DOHH2 (cell line): ENCODE measurements around the gene ZNF639.
"Not testable (repeated sequence)": the region's sequence is repeated elsewhere in the genome, so short reads cannot be mapped to it uniquely, and the experiment has no call there.

Source experiments
- H3F3A ChIP-seq: fragments of 200-600 bp; sonication (generic), shearing (Covaris generic); 2 replicates; pipeline ENCODE4 v1.6.0; 2016; ENCODE audit warnings: antibody characterized with exemption, mild to moderate bottlenecking; ENCODE audit not compliant: control insufficient read depth, insufficient read depth
- H3K27ac ChIP-seq: fragments of 200-600 bp; sonication (generic); 2 replicates; pipeline ENCODE4 v1.5.1; 2014; ENCODE audit warnings: low read depth, mild to moderate bottlenecking, low read length, moderate library complexity
- H3K27me3 ChIP-seq: fragments of 200-600 bp; sonication (generic); 2 replicates; pipeline ENCODE4 v1.6.1; 2014; ENCODE audit warnings: mild to moderate bottlenecking, low read length, mixed read lengths; ENCODE audit not compliant: control insufficient read depth
- H3K36me3 ChIP-seq: fragments of 200-600 bp; sonication (generic); 2 replicates; pipeline ENCODE4 v1.6.1; 2014; ENCODE audit warnings: mild to moderate bottlenecking, low read length, moderate library complexity, mixed read lengths; ENCODE audit not compliant: control insufficient read depth
- H3K4me1 ChIP-seq: fragments of 200-600 bp; sonication (generic); 2 replicates; pipeline ENCODE4 v1.6.1; 2014; ENCODE audit warnings: mild to moderate bottlenecking, low read length, mixed read lengths; ENCODE audit not compliant: control insufficient read depth
- H3K4me2 ChIP-seq: fragments of 200-600 bp; sonication (generic); 2 replicates; pipeline ENCODE4 v1.6.0; 2014; ENCODE audit warnings: mild to moderate bottlenecking, low read length, moderate library complexity
- H3K4me3 ChIP-seq: fragments of 200-600 bp; sonication (generic); 2 replicates; pipeline ENCODE4 v1.5.1; 2014; ENCODE audit warnings: mild to moderate bottlenecking, low read length, mixed read lengths
- H3K79me2 ChIP-seq: fragments of 200-600 bp; sonication (generic); 2 replicates; pipeline ENCODE4 v1.6.1; 2014; ENCODE audit warnings: mild to moderate bottlenecking, low read length, mixed read lengths; ENCODE audit not compliant: control insufficient read depth
- H3K9me2 ChIP-seq: fragments of 200-600 bp; sonication (generic); replicated peaks from 2 replicates; pipeline ENCODE4 v1.6.1; 2014; ENCODE audit warnings: mild to moderate bottlenecking, low read length, mixed read lengths; ENCODE audit not compliant: control insufficient read depth
- H3K9me3 ChIP-seq: fragments of 200-600 bp; sonication (generic); 2 replicates; pipeline ENCODE4 v1.6.1; 2014; ENCODE audit warnings: antibody characterized with exemption, low read length, mixed read lengths; ENCODE audit not compliant: control insufficient read depth, insufficient read depth
- H4K20me1 ChIP-seq: fragments of 200-600 bp; sonication (generic); 2 replicates; pipeline ENCODE4 v1.6.0; 2014; ENCODE audit warnings: low read depth, mild to moderate bottlenecking, antibody characterized with exemption, low read length, moderate library complexity; ENCODE audit not compliant: control insufficient read depth, insufficient read depth
- EZH2phosphoT487 ChIP-seq: fragments of 200-600 bp; sonication (generic); IDR thresholded peaks from 2 replicates; pipeline ENCODE4 v1.6.1; 2017; ENCODE audit warnings: borderline replicate concordance, mild to moderate bottlenecking, antibody characterized with exemption, low read length, moderate library complexity, mixed read lengths
- TF ChIP-seq, protein P1 (sequence below): fragments of 200-600 bp; sonication (generic); IDR thresholded peaks from one replicate; pipeline ENCODE4 v1.5.1; 2014; ENCODE audit warnings: antibody characterized with exemption, mild to moderate bottlenecking, low read depth, low read length; ENCODE audit not compliant: poor library complexity, severe bottlenecking

The ZNF639 gene

DNA sequence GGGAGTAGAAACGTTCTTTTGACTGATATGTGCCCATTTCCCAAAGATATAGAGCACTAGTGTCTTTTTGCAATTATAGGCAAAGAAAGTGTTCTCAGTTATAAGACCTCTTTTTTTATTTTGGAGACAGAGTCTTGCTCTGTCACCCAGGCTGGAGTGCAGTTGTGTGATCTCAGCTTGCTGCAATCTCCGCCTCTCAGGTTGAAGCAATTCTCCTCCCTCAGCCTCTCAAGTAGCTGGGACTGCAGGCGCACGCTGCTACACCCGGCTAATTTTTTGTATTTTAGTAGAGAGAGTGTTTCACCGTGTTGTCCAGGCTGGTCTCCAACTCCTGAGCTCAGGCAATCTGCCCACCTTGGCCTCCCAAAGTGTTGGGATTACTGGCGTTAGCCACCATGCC lies 20.7 kb upstream of the ZNF639 start:
- no peak overlapping the region for H3K4me2 ChIP-seq
- no peaks in the 10 kb centered on the region for H3K36me3 ChIP-seq

DNA sequence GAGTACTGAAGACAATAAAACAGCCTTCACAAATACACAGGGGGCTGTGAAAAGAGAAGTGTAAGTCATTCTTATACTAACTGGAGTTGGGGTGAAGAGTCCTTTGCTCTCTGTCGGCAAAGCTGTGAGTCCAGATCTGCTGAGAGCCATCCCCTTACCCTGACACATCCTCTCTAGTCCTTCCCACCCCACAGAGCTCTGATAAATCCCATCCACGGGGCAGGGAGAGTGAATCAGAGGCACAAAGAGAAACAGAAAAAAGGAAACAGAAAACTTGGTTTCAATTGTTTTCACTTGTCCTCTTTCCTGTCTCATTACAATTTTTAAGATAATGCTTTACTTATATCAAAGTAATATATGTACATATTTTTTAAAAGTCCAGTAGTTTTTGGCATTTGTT lies 18.2 kb upstream of the ZNF639 start:
- no peaks in the 10 kb centered on the region for H4K20me1 ChIP-seq
- no peaks in the 10 kb centered on the region for H3K9me3 ChIP-seq
- H3K4me2 ChIP-seq: no peak overlapping the region
- no peak overlapping the region for H3K27ac ChIP-seq
- H3K79me2 ChIP-seq: no peaks in the 10 kb centered on the region
- no peaks in the 10 kb centered on the region for H3K9me2 ChIP-seq
- H3K36me3 ChIP-seq: no peaks in the 10 kb centered on the region
- no peak overlapping the region for H3K4me3 ChIP-seq
- TF ChIP-seq, protein P1, sequence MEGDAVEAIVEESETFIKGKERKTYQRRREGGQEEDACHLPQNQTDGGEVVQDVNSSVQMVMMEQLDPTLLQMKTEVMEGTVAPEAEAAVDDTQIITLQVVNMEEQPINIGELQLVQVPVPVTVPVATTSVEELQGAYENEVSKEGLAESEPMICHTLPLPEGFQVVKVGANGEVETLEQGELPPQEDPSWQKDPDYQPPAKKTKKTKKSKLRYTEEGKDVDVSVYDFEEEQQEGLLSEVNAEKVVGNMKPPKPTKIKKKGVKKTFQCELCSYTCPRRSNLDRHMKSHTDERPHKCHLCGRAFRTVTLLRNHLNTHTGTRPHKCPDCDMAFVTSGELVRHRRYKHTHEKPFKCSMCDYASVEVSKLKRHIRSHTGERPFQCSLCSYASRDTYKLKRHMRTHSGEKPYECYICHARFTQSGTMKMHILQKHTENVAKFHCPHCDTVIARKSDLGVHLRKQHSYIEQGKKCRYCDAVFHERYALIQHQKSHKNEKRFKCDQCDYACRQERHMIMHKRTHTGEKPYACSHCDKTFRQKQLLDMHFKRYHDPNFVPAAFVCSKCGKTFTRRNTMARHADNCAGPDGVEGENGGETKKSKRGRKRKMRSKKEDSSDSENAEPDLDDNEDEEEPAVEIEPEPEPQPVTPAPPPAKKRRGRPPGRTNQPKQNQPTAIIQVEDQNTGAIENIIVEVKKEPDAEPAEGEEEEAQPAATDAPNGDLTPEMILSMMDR: no peak
- TF ChIP-seq EZH2phosphoT487: no peak
- H3K4me1 ChIP-seq: peaks cover 9% of the 10 kb centered on the region
- H3F3A ChIP-seq: no peaks in the 10 kb centered on the region
- H3K27me3 ChIP-seq: no peaks in the 10 kb centered on the region

More for the DNA sequence above, 20.7 kb upstream of the ZNF639 start:
- H3K4me1 ChIP-seq: no peaks in the 10 kb centered on the region
- no peak overlapping the region for H3K27ac ChIP-seq
- no peak for TF ChIP-seq EZH2phosphoT487
- TF ChIP-seq, protein P1: no peak
- no peaks in the 10 kb centered on the region for H3K79me2 ChIP-seq
- H4K20me1 ChIP-seq: no peaks in the 10 kb centered on the region
- H3K4me3 ChIP-seq: no peak overlapping the region
- H3K9me3 ChIP-seq: no peaks in the 10 kb centered on the region
- H3K9me2 ChIP-seq: no peaks in the 10 kb centered on the region
- no peaks in the 10 kb centered on the region for H3K27me3 ChIP-seq
- H3F3A ChIP-seq: no peaks in the 10 kb centered on the region

DNA sequence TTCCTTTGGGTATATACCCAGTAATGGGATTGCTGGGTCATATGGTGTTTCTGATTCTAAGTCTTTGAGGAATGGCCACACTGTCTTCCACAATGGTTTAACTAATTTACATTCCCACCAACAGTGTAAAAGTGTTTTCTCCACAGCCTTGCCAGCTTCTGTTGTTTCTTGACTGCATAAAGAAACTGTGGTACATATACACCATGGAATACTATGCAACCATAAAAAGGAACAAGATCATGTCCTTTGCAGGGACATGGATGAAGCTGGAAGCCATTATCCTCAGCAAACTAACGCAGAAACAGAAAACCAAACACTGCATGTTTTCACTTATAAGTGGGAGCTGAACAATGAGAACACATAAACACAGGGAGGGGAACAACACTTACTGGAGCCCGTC lies 15.5 kb upstream of the ZNF639 start:
- H3K4me2 ChIP-seq, H3K4me3 ChIP-seq, H4K20me1 ChIP-seq: not testable (repeated sequence)

DNA sequence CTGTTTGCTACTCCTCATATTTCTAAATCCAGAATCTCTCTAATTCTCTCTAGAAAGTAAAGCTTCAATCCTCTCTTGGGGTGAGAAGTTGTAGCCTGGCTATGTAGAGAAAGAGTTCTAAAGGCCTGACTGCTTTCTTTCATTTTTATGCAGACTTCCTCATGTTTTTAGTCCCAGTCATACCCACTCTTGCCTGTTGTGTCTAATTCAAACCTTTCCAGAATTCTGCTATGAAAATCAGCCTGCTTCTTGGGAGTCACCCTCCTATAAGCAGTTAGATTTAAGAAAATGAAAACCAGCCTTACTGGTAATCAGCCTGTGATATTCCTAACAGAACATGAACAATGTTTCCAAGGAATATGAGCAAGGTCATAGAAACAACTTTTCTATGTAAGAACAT lies 14.8 kb upstream of the ZNF639 start:
- no peaks in the 10 kb centered on the region for H3K36me3 ChIP-seq
- H3K4me1 ChIP-seq: peaks cover 13% of the 10 kb centered on the region
- TF ChIP-seq, protein P1: no peak
- no peak for TF ChIP-seq EZH2phosphoT487
- H3F3A ChIP-seq: no peaks in the 10 kb centered on the region
- no peak overlapping the region for H3K27ac ChIP-seq
- no peaks in the 10 kb centered on the region for H3K9me2 ChIP-seq
- no peak overlapping the region for H3K4me2 ChIP-seq
- H4K20me1 ChIP-seq: no peaks in the 10 kb centered on the region
- H3K9me3 ChIP-seq: no peaks in the 10 kb centered on the region
- no peaks in the 10 kb centered on the region for H3K27me3 ChIP-seq
- no peaks in the 10 kb centered on the region for H3K79me2 ChIP-seq
- no peak overlapping the region for H3K4me3 ChIP-seq

More for the DNA sequence above, 15.5 kb upstream of the ZNF639 start:
- H3K79me2 ChIP-seq, H3K9me3 ChIP-seq, H3K27me3 ChIP-seq, H3F3A ChIP-seq, H3K36me3 ChIP-seq, H3K9me2 ChIP-seq, H3K27ac ChIP-seq: not testable (repeated sequence)
- peaks cover 13% of the 10 kb centered on the region for H3K4me1 ChIP-seq
